ENCODE results near the gene DNAJC12.

DNA sequence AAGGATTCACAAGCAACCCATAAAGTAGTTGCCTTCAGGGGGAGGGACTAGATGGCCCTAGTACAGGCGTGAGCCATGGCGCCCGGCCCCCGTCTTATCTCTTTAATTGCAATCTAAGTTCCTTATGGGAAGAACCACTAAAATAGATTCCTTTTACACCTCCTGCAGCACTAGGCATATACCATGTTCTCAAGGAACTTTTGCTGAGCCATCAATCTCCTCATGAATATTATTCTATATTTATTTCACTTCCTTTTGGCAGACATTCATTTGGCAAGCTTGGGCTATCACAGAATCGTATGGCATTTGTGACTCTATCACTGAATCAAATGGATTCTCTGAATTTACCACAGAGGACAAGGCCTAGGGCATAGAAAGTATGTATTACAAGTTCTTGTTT, 14.8 kb upstream of the DNAJC12 start:
- TF ChIP-seq, protein P1, sequence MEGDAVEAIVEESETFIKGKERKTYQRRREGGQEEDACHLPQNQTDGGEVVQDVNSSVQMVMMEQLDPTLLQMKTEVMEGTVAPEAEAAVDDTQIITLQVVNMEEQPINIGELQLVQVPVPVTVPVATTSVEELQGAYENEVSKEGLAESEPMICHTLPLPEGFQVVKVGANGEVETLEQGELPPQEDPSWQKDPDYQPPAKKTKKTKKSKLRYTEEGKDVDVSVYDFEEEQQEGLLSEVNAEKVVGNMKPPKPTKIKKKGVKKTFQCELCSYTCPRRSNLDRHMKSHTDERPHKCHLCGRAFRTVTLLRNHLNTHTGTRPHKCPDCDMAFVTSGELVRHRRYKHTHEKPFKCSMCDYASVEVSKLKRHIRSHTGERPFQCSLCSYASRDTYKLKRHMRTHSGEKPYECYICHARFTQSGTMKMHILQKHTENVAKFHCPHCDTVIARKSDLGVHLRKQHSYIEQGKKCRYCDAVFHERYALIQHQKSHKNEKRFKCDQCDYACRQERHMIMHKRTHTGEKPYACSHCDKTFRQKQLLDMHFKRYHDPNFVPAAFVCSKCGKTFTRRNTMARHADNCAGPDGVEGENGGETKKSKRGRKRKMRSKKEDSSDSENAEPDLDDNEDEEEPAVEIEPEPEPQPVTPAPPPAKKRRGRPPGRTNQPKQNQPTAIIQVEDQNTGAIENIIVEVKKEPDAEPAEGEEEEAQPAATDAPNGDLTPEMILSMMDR (IDR thresholded peaks at IDR 0.05; ENCODE audit: low read depth, low read length) = no peak
- TF ChIP-seq EZH2phosphoT487 (IDR thresholded peaks at IDR 0.05; ENCODE audit: low read depth) = no peak
